GM19438 (cell line): ENCODE data around the gene TFAP2C.

Source experiments
- ATAC-seq: cut with Tn5 transposase; IDR thresholded peaks from one replicate; pipeline ENCODE4 v1.9.1; 2021; ENCODE audit warnings: low read depth; ENCODE audit not compliant: unreplicated experiment

The TFAP2C gene

DNA sequence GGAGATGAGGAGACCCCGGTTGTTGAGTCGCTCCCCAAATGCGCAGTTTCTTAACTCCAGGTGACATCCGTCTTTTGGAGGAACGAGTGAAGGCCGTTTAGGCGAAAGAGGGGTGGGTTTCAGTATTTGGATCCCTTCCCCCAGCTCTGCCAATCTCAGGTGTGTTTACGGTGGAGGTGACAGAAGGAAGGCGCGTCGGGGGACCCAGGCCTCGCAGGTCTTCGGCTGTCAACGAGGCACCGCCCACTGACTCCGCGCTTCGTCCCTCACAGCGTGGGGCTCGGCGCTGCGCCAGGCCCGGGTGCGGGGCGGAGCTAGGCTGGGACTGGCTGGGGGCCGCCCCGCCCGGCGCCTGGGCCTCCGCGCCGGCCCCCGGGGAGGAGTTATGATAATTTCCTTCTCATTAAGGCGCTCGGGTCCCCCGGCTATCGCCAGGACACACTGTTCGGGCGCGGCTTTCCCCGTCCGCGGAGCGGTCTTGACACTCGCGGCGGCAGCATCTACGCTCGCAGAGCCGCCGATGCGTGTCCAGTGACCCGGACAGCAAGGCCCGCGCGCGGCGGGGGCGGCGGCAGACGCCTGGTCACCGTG lies at the start of gene TFAP2C:
TFAP2C (plus strand) TSS at position 434 of the 591 bp plus-strand sequence. CDS start 239 bp downstream, outside the sequence.
- no peak for ATAC-seq

DNA sequence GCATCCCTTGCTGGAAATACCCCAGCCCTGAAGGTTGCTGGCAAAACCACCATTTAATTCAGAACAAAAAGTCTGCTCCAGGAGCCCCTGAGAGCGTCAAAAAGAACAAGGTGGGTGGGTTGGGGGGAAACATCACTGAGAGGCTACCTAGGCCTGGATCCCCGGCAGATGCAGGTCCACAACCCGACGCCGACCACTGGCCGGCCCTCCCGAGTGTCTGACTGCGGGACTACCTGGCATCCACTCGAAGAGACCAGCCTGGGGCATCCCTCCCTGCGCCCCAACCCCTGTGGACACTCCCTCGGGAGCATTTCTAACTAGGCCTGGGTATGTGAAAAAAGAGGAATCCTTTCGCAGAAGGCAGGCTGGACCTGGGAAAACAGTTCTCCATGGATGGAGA lies 48.9 kb upstream of the TFAP2C start:
- no peak for ATAC-seq

DNA sequence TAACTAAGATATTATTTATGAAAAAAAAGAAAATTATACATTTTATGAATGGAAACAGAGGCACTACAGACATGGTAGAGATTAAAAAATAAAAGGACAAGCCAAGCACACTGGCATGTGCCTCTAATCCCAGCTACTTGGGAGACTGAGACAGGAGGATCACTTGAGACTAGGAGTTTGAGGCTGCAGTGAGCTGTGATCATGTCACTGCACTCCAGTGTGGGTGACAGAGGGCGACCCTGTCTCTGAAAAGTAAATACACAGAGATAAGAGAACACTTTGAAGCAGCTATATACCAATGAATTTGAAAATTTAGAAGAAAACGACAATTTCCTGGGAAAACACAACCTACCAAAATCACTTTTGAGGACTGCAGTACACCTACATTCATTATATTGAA lies 47.4 kb upstream of the TFAP2C start:
- ATAC-seq: no peak

DNA sequence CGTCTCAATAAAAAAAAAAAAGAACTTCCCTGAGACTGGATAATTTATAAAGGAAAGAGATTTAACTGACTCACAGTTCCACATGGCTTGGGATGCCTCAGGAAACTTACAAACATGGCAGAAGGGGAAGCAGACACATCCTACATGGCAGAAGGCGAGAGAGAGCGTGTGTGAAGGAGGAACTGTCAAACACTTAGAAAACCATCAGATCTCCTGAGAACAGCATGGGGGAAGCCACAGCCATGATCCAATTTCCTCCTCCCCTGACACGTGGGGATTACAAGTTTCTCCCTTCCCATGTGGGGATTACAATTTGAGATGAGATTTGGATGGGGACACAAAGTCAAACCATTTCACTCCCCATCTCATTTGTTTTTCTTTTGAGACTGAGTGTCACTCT lies 46.6 kb upstream of the TFAP2C start:
- ATAC-seq: no peak

DNA sequence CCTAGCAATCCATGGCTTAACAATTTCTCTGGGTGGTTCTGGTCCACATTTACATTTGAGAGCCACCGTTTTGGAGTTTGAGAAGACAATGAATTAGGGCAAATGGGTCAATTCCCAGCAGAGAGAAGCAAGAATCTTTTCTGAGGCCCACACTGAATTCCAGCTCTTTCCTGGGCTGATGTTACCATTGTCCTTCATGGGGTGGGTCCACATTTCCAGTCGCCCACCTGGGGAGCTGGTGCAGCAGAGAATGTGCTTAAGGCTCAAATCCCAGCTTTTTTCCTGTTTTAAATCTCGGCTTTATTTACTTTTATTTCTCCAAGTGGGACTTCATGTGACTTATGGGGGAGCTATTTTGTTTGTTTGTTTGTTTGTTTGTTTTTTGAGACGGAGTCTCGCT lies 44.2 kb upstream of the TFAP2C start:
- ATAC-seq: no peak

DNA sequence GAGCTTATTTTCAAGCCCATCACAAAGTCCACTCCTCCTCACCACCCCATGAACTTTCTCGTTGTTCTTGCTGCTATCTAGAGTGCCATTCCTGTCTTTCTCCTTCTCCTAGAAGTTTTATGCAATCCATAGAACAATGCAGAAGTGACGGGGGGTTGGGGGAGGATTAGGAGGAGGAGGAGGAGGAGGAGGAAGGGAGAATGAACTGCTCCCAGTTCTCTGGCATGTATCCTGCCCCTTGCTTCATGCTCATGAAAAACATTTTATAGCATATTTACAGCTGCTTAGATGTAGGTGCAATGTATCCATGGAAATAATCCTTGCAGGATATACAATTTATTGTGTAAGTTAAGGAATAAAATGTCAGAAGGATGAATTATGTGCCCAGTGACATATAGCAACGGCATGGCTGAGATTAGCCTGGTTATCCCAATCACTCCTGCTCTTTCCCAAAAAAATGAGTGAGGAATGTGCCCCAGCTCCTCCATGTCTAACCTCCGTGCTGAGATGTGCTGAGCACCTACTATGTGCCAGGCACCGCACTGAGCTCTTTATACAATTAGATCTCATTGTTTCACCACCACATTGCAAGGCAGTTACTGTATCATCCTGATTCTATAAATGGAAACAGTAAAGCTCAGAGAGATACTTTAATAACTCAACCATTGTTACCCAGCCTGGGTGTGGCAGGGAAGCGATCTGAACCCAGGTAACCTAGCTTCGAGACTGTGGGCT lies 41.6 kb upstream of the TFAP2C start:
- ATAC-seq: no peak

DNA sequence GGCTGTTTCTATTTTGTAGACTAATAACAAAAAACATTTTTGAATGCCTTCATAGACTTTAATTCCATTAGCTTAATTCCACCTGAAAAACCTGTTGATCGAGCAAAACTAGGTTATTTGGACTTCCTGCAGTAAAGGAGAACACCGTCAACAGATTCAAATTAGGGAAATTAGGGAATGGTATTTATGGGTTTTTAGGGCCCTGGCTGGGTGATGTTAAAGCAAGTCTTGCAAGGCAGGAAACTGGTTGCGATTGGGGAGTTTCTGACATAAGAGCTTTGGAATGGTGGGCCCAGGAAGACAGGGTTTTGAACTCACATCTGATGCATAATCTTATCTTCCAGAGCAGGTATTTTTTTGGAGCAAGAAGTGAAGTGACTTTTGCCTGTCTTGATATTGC lies 40.1 kb upstream of the TFAP2C start:
- ATAC-seq: no peak

DNA sequence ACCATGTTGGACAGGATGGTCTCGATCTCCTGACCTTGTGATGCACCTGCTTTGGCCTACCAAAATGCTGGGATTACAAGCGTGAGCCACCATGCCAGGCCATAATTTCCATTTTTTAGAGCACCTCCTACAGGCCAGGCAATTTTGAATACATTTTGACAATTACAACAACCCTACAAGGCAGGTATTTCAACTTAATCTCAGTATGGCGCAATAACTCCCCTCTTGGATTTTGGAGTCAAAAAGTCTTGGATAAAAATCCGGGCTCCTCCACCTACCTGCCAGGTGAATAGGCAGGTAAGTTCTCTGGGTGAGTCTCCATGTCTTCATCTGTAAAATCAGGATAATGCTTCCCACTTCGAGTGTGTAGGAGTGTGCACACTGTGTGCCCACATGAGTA lies 39.5 kb upstream of the TFAP2C start:
- ATAC-seq: no peak

DNA sequence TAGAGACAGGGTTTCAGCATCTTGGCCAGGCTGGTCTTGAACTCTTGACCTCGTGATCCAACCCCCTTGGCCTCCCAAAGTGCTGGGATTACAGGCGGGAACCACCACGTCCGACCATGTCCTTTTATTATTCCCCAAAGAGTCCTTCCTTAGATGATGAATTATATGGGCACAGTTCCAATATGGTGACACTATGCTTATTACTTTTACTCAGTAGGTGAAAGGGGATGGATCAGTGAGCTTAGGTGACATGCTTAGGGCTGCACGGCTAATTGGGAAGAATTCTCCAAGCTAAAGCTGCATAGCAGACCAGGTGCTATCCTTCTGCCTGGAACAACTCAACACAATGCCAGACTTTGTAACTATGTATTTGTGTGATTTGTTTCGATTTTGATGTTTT lies 38.2 kb upstream of the TFAP2C start:
- ATAC-seq: no peak

DNA sequence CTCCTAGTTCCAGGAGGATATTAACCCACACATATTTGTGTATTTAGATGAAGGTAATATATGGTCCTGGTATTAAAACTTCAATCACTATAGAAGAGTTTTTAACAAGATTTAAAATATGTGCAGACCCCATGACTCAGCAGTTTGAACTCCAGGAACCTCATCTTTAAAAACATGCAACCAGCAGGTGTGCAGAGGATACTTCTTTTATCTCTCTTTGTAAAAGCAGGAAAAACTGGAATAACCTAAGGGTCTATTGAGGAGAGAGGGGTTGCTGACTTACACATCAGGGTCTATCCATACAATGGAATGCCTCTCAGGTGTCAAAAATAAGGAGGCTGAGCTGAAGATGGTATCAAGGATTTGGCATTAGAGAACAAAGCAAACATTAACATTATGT lies 36.9 kb upstream of the TFAP2C start:
- no peak for ATAC-seq

DNA sequence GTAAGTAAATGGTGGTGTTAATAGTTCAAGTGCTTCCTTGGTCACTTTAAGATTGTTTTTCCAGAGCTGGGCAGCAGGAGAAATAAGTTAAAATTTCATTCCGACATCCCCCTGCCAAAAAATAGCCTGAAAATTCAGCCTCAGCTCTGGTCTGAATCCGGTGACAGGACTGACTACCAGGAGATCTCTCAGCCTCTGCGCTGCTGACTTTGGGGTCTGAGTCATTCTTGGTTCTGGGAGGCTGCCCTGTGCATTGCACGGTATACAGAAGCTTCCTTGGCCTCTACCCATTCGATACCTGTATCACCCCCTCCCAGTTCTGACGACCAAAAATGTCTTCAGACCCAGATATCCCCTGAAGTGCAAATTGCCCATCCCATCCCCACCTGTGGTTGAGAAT lies 36.3 kb upstream of the TFAP2C start:
- ATAC-seq: no peak

DNA sequence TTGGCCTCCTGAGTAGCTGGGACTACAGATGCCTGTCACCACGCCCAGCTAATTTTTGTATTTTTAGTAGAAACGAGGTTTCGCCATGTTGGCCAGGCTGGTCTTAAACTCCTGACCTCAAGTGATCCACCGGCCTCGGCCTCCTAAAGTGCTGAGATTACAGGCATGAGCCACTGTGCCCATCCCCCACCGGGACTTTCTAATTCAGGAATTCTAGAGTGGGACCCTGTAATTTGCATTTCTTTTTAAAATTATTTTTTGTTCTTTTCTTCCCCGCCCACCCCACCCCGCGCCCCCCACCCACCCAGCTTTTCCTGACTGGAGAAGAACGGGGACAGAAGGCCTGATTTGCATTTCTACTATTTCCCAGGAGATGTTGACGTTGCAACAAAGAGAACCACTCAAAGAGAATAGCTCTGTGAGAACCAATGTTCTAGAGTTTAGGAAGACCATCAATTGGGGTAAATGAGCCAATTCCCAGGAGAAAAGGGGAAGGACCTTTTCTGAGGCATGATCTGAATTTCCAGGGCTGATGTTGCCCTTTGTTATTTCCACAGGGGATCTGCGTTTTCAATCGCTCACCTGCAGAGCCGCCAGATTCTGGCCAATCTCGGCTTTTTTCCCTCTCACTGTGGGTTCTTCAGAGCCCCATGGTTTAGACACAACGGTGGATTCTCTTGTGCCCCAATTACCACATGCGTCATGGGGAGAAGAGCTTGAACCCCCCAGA lies 33.2 kb upstream of the TFAP2C start:
- no peak for ATAC-seq

DNA sequence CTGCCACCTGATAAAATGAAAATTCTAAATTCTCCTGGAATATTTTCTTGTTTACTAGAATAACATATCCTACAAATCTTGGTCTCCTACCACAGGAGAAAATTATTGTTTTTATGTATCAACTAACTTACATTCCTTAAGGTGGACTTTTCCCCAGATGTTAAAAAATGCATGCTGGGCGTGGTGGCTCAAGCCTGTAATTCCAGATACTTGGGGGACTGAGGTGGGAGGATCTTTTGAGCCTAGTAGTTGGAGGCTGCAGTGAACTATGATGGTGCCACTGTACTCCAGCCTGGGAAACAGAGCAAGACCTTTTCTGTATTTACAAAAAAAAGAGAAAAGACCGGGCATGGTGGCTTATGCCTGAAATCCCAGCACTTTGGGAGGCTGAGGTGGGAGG lies 27.9 kb upstream of the TFAP2C start:
- ATAC-seq: no peak

DNA sequence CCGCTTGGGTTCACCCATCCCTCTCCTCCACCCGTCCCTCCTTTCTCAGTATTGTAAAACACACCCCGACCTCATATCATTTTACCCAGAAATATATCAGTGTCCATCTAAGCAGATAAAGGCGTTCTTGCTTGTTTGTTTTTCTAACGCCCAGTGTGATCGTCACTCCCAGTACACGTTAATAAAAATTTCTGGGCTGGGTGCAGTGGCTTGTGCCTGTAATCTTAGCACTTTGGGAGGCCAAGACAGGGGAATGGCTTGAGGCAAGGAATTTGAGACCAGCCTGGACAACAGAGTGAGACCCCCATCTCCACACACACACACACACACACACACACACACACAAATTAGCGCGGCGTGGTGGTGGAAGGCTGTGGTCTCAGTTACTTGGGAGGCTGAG lies 24.4 kb upstream of the TFAP2C start:
- ATAC-seq: no peak

DNA sequence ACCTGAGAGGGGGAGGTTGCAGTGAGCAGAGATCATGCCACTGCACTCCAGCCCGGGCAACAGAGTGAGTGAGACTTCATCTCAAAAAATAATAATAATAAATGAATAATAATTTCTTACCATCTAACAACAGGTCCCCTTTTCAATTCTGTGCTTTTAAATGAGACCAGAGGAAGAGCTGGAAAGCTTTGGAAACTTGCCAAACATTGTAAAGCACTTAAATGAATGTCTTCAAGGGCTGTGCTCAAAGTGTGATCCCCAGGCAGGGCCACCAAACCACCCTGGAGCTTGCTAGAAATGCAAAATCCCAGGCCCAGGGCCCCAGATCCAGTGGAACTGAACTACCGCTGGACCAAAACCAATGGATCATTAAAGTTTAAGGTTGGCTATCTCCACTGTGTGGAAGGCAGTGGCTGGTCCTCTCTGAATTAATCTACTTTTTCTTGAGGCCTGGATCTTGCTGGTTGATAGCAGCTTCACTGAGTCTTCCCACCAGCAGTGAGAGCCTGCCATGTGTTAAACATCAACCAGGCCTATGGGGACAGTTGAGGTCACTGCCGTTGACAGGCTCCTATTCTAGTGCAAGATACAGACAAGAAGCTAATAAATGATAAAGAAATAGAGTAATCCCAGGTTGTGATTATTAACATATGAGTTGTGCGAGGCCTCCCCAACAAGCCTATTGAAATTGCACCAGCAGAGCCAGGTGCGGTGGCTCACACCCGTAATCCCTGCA lies 23.7 kb upstream of the TFAP2C start:
- no peak for ATAC-seq

DNA sequence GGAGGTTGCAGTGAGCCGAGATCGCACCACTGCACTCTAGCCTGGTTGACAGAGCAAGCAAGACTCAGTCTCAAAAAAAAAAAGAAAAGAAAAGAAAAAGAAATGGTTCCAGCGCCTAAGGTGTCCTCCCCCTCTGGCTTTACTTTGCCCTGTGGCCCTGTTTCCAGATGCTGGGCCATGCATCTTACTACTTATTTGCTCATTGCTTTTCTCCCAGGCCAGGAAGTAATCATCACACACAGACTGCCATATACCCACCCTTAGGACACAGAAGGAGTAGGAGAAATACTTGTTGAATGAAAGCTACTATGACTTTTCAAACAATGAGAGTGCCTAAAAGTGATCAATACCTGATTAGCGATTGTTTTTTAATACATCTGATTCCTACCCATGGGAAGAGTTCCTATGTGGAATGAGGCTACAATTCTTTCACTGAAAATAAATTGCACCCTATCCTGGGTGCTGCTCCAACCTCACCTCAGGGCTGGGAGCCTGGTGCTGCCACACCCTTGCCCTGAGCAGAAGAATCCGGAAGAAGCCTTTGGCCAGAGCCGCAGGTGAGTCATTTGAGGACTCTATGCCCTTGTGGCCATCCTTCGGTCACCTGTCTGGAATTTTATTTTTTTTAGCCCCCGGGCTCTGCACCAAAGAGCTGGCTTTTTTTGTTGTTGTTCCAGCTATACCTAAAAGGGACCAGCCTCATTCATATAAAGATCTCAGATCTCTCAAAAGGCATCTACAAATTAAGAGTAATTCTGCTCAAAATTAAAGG lies 22.7 kb upstream of the TFAP2C start:
- no peak for ATAC-seq

DNA sequence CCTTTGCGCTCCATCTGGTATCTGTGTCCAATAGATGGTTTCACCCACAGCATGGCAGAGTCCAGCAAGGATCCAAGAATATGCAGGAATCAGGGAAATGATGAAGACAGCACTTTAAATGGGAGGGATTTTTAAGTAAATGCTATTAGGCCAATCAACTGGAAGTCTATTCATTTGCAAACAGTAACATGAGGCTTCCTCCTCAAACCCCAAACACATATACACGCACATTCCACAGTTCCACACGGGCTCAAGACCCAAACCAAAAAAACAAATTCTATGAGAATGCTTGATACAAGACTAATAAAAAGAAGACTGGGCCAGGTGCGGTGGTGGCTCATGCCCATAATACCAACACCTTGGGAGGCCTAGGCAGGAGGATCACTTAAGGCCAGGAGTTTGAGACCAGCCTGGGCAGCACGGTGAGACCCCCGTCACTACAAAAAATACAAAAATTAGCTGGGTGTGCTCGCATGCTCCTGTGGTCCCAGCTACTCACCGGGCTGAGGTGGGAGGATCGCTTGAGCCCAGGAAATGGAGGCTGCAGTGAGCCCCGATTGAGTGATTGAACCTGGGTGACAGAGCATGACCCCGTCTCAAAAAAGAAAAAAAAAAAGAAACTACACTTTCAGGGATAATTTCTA lies 21.9 kb upstream of the TFAP2C start:
- no peak for ATAC-seq

DNA sequence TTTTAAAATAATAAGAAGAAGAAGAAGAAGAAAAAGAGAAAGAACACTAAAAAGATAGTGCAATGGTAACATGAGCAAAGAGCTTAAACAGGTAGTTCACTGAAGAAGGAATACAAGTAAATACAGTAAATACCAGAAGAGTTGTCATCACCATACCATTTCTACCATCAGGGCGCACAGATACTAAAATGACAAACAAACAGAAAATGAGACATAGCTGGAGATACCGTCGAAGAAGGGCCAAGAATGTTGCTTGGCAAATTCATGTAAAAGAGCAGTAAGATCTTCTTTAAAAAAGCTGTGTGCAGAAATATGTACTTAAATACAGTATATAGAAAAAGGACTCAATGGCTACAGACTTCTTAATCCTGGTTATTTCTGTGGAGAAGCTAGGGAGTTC lies 20.7 kb upstream of the TFAP2C start:
- ATAC-seq: no peak

DNA sequence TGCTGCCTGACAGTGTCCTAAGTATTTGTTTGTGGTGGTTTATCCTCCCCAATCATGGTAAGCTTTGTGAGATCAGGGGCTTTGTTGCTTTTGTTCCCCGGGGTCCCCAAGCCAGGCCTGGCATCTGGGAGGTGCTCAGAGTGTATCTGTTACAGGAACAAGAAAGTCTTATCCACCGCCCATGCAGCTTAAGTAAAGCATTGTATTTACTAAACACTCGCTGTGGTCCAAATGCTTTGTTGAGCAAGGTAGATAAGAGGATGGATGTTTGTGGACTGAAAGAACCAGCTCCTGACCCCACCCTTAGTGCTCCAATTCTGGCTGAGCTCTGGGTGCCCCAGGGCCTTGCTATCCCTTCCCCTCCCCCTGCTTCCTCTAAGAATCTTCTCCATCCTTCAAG lies 19.8 kb upstream of the TFAP2C start:
- ATAC-seq: no peak

DNA sequence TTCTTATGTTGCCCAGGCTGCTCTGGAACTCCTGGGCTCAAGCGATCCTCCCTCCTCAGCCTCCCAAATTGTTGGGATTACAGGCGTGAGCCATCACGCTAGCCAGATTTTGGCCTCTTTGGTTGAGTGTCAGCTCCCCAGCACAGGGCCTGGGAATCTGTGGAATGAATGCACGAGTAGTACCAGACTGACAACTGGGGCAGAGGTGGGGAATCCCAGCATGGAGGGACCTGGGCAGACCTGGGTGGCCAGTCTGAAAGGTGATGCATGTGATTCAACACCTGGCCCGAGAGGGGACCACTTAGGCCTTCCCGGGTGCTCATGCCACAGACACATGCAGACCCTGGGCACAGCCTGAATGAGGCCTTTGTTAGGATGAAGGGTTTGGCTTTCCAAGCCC lies 19.0 kb upstream of the TFAP2C start:
- ATAC-seq: no peak
